Measurements from ENCODE around the gene RBMS1.
"Not testable (repeated sequence)": the region's sequence is repeated elsewhere in the genome, so short reads cannot be mapped to it uniquely, and the experiment has no call there.

RBMS1 gene

GRCh38 chr2:160467086-160467485, 26.5 kb downstream of the RBMS1 start:
- DNase-seq: no peak

GRCh38 chr2:160465406-160465805, 28.2 kb downstream of the RBMS1 start:
- DNase-seq: no peak

GRCh38 chr2:160465002-160465401, 28.6 kb downstream of the RBMS1 start:
- DNase-seq: no peak

- no peak for DNase-seq
These were observed 29.6 kb downstream of the RBMS1 start for GRCh38 chr2:160464017-160464416.

- DNase-seq: no peak
These were observed 30.4 kb downstream of the RBMS1 start for GRCh38 chr2:160463245-160463644.

GRCh38 chr2:160460333-160460731, 33.3 kb downstream of the RBMS1 start:
- DNase-seq: no peak

GRCh38 chr2:160459538-160460332, 33.9 kb downstream of the RBMS1 start:
- no peak for DNase-seq

- DNase-seq: no peak
These were observed 34.7 kb downstream of the RBMS1 start for GRCh38 chr2:160458718-160459453.

GRCh38 chr2:160457588-160457987, 36.0 kb downstream of the RBMS1 start:
- DNase-seq: no peak

- DNase-seq: no peak
These were observed 39.4 kb downstream of the RBMS1 start for GRCh38 chr2:160454070-160454797.

GRCh38 chr2:160453111-160453820, 40.3 kb downstream of the RBMS1 start:
- DNase-seq: no peak

GRCh38 chr2:160450486-160450885, 43.1 kb downstream of the RBMS1 start:
- no peak for DNase-seq

GRCh38 chr2:160448821-160449220, 44.8 kb downstream of the RBMS1 start:
- not testable (repeated sequence) for DNase-seq

GRCh38 chr2:160445673-160446072, 47.9 kb downstream of the RBMS1 start:
- no peak for DNase-seq

- no peak for DNase-seq
These were observed 51.0 kb downstream of the RBMS1 start for GRCh38 chr2:160442603-160443002.

- no peak for DNase-seq
These were observed 52.7 kb downstream of the RBMS1 start for GRCh38 chr2:160440888-160441287.

GRCh38 chr2:160439038-160439437, 54.6 kb downstream of the RBMS1 start:
- DNase-seq: not testable (repeated sequence)

GRCh38 chr2:160437273-160437672, 56.3 kb downstream of the RBMS1 start:
- DNase-seq: no peak

GRCh38 chr2:160434254-160434948, 59.2 kb downstream of the RBMS1 start:
- DNase-seq: no peak

GRCh38 chr2:160433466-160434140, 60.0 kb downstream of the RBMS1 start:
- no peak for DNase-seq

- no peak for DNase-seq
These were observed 61.0 kb downstream of the RBMS1 start for GRCh38 chr2:160432633-160433032.

GRCh38 chr2:160431441-160431840, 62.2 kb downstream of the RBMS1 start:
- no peak for DNase-seq
